Measurements from ENCODE around the gene CISD1.

- TF ChIP-seq, protein P1, sequence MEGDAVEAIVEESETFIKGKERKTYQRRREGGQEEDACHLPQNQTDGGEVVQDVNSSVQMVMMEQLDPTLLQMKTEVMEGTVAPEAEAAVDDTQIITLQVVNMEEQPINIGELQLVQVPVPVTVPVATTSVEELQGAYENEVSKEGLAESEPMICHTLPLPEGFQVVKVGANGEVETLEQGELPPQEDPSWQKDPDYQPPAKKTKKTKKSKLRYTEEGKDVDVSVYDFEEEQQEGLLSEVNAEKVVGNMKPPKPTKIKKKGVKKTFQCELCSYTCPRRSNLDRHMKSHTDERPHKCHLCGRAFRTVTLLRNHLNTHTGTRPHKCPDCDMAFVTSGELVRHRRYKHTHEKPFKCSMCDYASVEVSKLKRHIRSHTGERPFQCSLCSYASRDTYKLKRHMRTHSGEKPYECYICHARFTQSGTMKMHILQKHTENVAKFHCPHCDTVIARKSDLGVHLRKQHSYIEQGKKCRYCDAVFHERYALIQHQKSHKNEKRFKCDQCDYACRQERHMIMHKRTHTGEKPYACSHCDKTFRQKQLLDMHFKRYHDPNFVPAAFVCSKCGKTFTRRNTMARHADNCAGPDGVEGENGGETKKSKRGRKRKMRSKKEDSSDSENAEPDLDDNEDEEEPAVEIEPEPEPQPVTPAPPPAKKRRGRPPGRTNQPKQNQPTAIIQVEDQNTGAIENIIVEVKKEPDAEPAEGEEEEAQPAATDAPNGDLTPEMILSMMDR (IDR thresholded peaks at IDR 0.05), result no peak
- TF ChIP-seq EP300 (IDR thresholded peaks at IDR 0.05) (no peak), POLR2A (IDR thresholded peaks at IDR 0.05; ENCODE audit: low read length) (no peak), PBX3 (IDR thresholded peaks at IDR 0.05) (no peak)
Measured at GRCh38 chr10:58293989-58294388, 25.0 kb downstream of the CISD1 start.

Measured in A549 (cell line).